SK-N-MC (cell line): ENCODE results near the gene SLC17A3.

Experiments used
- DNase-seq: peaks from one replicate; pipeline ENCODE4 v3.0.0-alpha.2; 2011; ENCODE audit warnings: low read depth, low spot score
- H3K27ac ChIP-seq: fragments of 200-600 bp; sonication (generic); 2 replicates; pipeline ENCODE4 v1.5.1; 2016; ENCODE audit warnings: mixed run types
- H3K36me3 ChIP-seq: fragments of 200-600 bp; sonication (generic); 2 replicates; pipeline ENCODE4 v1.6.1; 2017; ENCODE audit warnings: antibody characterized with exemption, low read length, mixed read lengths; ENCODE audit not compliant: insufficient read depth
- H3K4me3 ChIP-seq: fragments of 200-600 bp; sonication (generic); 2 replicates; pipeline ENCODE4 v1.5.1; 2016
- H3K9ac ChIP-seq: fragments of 200-600 bp; sonication (generic); 2 replicates; pipeline ENCODE4 v1.8.0; 2017; ENCODE audit warnings: mixed run types, mixed read lengths; ENCODE audit not compliant: insufficient read length
- H3K9me3 ChIP-seq: fragments of 200-600 bp; sonication (generic); 2 replicates; pipeline ENCODE4 v1.6.1; 2017; ENCODE audit warnings: low read depth, mild to moderate bottlenecking, antibody characterized with exemption, low read length, moderate library complexity, mixed read lengths
- EZH2 ChIP-seq: fragments of 200-600 bp; sonication (generic); IDR thresholded peaks from one replicate; pipeline ENCODE4 v1.6.1; 2017; ENCODE audit warnings: antibody characterized with exemption
- FOXP2 ChIP-seq: optimal IDR thresholded peaks from 2 replicates; pipeline ENCODE3; 2011; ENCODE audit warnings: mild to moderate bottlenecking, moderate library complexity; ENCODE audit not compliant: insufficient read depth; ENCODE audit errors: extremely low read length, control extremely low read depth
- POLR2AphosphoS5 ChIP-seq: IDR thresholded peaks from 2 replicates; pipeline ENCODE4 v1.6.1; 2012; ENCODE audit warnings: mild to moderate bottlenecking, low read depth, low read length, borderline replicate concordance

The SLC17A3 gene

GRCh38 chr6:25874118-25874517 lies at the start of gene SLC17A3:
Gene SLC17A3 (minus strand): TSS chr6:25874243. CDS start chr6:25868387, 5,856 bp downstream.
- H3K4me3 ChIP-seq = no peak within 1 kb of the TSS
- no peaks in the 10 kb centered on the region for H3K9me3 ChIP-seq
- H3K27ac ChIP-seq = no peak within 1 kb of the TSS
- DNase-seq = no peak
- H3K9ac ChIP-seq = no peak within 1 kb of the TSS
- TF ChIP-seq POLR2AphosphoS5 (no peak), FOXP2 (no peak), EZH2 (no peak)
- H3K36me3 ChIP-seq = no peaks in the 10 kb centered on the region

GRCh38 chr6:25922301-25922700 lies 48.3 kb upstream of the SLC17A3 start:
- no peak for DNase-seq

GRCh38 chr6:25921525-25922203 lies 47.6 kb upstream of the SLC17A3 start:
- H3K4me3 ChIP-seq = no peak overlapping the region
- TF ChIP-seq EZH2 (no peak), POLR2AphosphoS5 (no peak), FOXP2 (no peak)
- no peaks in the 10 kb centered on the region for H3K36me3 ChIP-seq
- DNase-seq = no peak
- H3K9me3 ChIP-seq = no peaks in the 10 kb centered on the region
- no peak overlapping the region for H3K27ac ChIP-seq
- no peak overlapping the region for H3K9ac ChIP-seq

More at GRCh38 chr6:25922301-25922700, 48.3 kb upstream of the SLC17A3 start:
- Histone ChIP-seq H3K9ac (no peak overlapping the region), H3K27ac (no peak overlapping the region), H3K4me3 (no peak overlapping the region), H3K9me3 (no peaks in the 10 kb centered on the region), H3K36me3 (no peaks in the 10 kb centered on the region)
- TF ChIP-seq EZH2 (no peak), POLR2AphosphoS5 (no peak), FOXP2 (no peak)

GRCh38 chr6:25919657-25920056 lies 45.6 kb upstream of the SLC17A3 start:
- H3K4me3 ChIP-seq = no peak overlapping the region
- H3K9me3 ChIP-seq = no peaks in the 10 kb centered on the region
- no peak for TF ChIP-seq POLR2AphosphoS5
- no peak overlapping the region for H3K9ac ChIP-seq
- DNase-seq = no peak
- H3K27ac ChIP-seq = no peak overlapping the region
- no peaks in the 10 kb centered on the region for H3K36me3 ChIP-seq

- no peak for TF ChIP-seq POLR2AphosphoS5
- TF ChIP-seq FOXP2 = no peak
- TF ChIP-seq EZH2 = no peak
- Histone ChIP-seq H3K4me3 (no peak overlapping the region), H3K9ac (no peak overlapping the region), H3K36me3 (no peaks in the 10 kb centered on the region), H3K9me3 (no peaks in the 10 kb centered on the region), H3K27ac (no peak overlapping the region)
- DNase-seq = no peak
These were observed 44.1 kb upstream of the SLC17A3 start for GRCh38 chr6:25918083-25918683.

- H3K9me3 ChIP-seq = no peaks in the 10 kb centered on the region
- DNase-seq = no peak
- no peak overlapping the region for H3K9ac ChIP-seq
- H3K4me3 ChIP-seq = no peak overlapping the region
- no peaks in the 10 kb centered on the region for H3K36me3 ChIP-seq
- no peak for TF ChIP-seq FOXP2
- TF ChIP-seq EZH2 = no peak
- no peak for TF ChIP-seq POLR2AphosphoS5
- no peak overlapping the region for H3K27ac ChIP-seq
These were observed 42.9 kb upstream of the SLC17A3 start for GRCh38 chr6:25916789-25917490.

- no peak overlapping the region for H3K27ac ChIP-seq
- H3K9me3 ChIP-seq = no peaks in the 10 kb centered on the region
- TF ChIP-seq POLR2AphosphoS5 (no peak), FOXP2 (no peak), EZH2 (no peak)
- H3K36me3 ChIP-seq = no peaks in the 10 kb centered on the region
- no peak overlapping the region for H3K4me3 ChIP-seq
- no peak for DNase-seq
- no peak overlapping the region for H3K9ac ChIP-seq
These were observed 42.3 kb upstream of the SLC17A3 start for GRCh38 chr6:25916330-25916729.

GRCh38 chr6:25913741-25914140 lies 39.7 kb upstream of the SLC17A3 start:
- H3K36me3 ChIP-seq = no peaks in the 10 kb centered on the region
- no peak overlapping the region for H3K27ac ChIP-seq
- H3K9me3 ChIP-seq = no peaks in the 10 kb centered on the region
- no peak for DNase-seq
- no peak for TF ChIP-seq POLR2AphosphoS5
- TF ChIP-seq EZH2 = no peak
- no peak for TF ChIP-seq FOXP2
- no peak overlapping the region for H3K9ac ChIP-seq
- H3K4me3 ChIP-seq = no peak overlapping the region

GRCh38 chr6:25911351-25911750 lies 37.3 kb upstream of the SLC17A3 start:
- Histone ChIP-seq H3K9ac (no peak overlapping the region), H3K9me3 (no peaks in the 10 kb centered on the region), H3K27ac (no peak overlapping the region), H3K36me3 (no peaks in the 10 kb centered on the region), H3K4me3 (no peak overlapping the region)
- TF ChIP-seq POLR2AphosphoS5 (no peak), EZH2 (no peak), FOXP2 (no peak)
- DNase-seq = no peak
